Measurements from ENCODE around the gene NFYA. TPM values are rescaled to one million over a fixed set of nuclear protein-coding genes. Genes with fewer than 3 reads are reported as not detected.

NFYA gene
- total and polyA plus RNA-seq, 7 donors = 7.4 to 12.8 (median 10.2) TPM

DNA sequence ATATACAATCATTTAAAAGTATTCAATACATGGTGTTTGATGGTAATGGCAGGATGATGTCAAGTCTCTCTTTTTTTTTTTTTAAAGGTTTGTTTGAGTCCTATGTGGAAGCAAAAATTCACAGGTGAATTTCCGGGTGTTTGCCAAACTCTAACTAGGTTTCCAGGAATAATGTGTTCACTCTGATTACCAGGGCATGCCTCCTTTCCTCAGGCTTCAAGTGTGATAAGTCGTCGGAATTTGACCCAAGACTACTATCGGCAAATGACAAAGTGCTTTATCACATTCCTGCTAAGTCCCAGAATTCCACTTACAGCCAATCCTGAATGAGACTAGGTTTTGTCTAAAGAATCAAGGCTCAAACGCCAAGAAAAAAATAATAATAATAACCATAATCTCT, 7.9 kb upstream of the NFYA start:
- WGBS, 2 donors = 22 to 80% methylated on average over 5 of the region's 5 CpGs
- H3K36me3 ChIP-seq = peaks cover 7 to 62% (median 9%) of the 10 kb centered on the region in 4 donors
- intact Hi-C loops (cut with DNase I) = loop anchor here (5.0 to 10.0 kb wide), 3 partner anchors 58 to 1080 kb away; no protein-coding TSS in a partner anchor
- TF ChIP-seq POLR2AphosphoS5 (IDR thresholded peaks at IDR 0.05) (no peak), EP300 (IDR thresholded peaks at IDR 0.05) (no peak), POLR2A (IDR thresholded peaks at IDR 0.05) (no peak)
- TF ChIP-seq, protein P1, sequence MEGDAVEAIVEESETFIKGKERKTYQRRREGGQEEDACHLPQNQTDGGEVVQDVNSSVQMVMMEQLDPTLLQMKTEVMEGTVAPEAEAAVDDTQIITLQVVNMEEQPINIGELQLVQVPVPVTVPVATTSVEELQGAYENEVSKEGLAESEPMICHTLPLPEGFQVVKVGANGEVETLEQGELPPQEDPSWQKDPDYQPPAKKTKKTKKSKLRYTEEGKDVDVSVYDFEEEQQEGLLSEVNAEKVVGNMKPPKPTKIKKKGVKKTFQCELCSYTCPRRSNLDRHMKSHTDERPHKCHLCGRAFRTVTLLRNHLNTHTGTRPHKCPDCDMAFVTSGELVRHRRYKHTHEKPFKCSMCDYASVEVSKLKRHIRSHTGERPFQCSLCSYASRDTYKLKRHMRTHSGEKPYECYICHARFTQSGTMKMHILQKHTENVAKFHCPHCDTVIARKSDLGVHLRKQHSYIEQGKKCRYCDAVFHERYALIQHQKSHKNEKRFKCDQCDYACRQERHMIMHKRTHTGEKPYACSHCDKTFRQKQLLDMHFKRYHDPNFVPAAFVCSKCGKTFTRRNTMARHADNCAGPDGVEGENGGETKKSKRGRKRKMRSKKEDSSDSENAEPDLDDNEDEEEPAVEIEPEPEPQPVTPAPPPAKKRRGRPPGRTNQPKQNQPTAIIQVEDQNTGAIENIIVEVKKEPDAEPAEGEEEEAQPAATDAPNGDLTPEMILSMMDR (IDR thresholded peaks at IDR 0.05) = no peak
- DNase-seq = no peak
- H3K27me3 ChIP-seq = no peaks in the 10 kb centered on the region
- H3K9me3 ChIP-seq = no peaks in the 10 kb centered on the region
- peaks cover 0 to 9% (median 4%) of the 10 kb centered on the region in 4 donors for H3K4me1 ChIP-seq
- H3K4me3 ChIP-seq = no peak overlapping the region
- H3K27ac ChIP-seq = no peak overlapping the region

DNA sequence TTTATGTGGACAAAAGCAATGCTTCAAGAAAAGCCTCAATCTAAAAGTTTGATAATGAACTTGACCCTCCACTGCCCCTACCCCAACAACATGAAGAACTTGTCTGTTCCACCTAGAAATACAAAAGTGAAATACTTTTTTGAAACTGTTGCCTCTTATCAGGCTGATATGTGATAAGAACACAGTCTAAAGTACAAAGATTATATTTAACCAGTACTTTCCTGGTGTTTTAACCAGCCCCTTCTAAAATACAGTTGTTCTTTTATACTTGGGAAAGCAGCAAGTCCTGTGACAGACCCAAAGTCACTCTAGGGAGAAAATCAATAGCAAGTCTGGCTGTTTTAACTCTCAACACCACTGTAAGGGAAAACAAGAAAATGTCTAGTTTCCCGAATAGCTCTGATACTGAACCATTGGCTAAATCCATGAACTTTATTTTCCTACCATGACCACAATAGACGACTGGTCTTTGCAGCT, 7.2 kb upstream of the NFYA start:
- intact Hi-C loops (cut with DNase I) = loop anchor here (2.0 to 10.0 kb wide), 4 partner anchors 37 to 1081 kb away; no protein-coding TSS in a partner anchor
- TF ChIP-seq POLR2A (IDR thresholded peaks at IDR 0.05) = no peak
- TF ChIP-seq, protein P1 (IDR thresholded peaks at IDR 0.05) = no peak
- TF ChIP-seq POLR2AphosphoS5 (IDR thresholded peaks at IDR 0.05) = no peak
- no peak for TF ChIP-seq EP300 (IDR thresholded peaks at IDR 0.05)
- Histone ChIP-seq H3K9me3 (no peaks in the 10 kb centered on the region), H3K36me3 (peaks cover 7 to 62% (median 9%) of the 10 kb centered on the region in 4 donors), H3K27ac (no peak overlapping the region), H3K27me3 (no peaks in the 10 kb centered on the region), H3K4me1 (peaks cover 0 to 8% (median 3%) of the 10 kb centered on the region in 4 donors), H3K4me3 (no peak overlapping the region)
- WGBS, 2 donors = 21 to 78% methylated on average over 2 of the region's 2 CpGs
- no peak for DNase-seq

GRCh38 chr6:41066867-41067304, 5.9 kb upstream of the NFYA start:
- H3K27ac ChIP-seq = no peak overlapping the region
- no peak overlapping the region for H3K4me3 ChIP-seq
- no peaks in the 10 kb centered on the region for H3K9me3 ChIP-seq
- intact Hi-C loops (cut with DNase I) = loop anchor here (2.0 to 10.0 kb wide), 4 partner anchors 38 to 1082 kb away; no protein-coding TSS in a partner anchor
- WGBS, 2 donors = 28 to 32% methylated on average over 3 of the region's 3 CpGs
- no peak for TF ChIP-seq POLR2AphosphoS5 (IDR thresholded peaks at IDR 0.05)
- TF ChIP-seq, protein P1 (IDR thresholded peaks at IDR 0.05) = peak; percentile 65 to 81 (median 72)
- no peaks in the 10 kb centered on the region for H3K27me3 ChIP-seq
- peaks cover 6 to 54% (median 8%) of the 10 kb centered on the region in 4 donors for H3K36me3 ChIP-seq
- DNase-seq = peak; percentile 83
- H3K4me1 ChIP-seq = peaks cover 0 to 15% (median 10%) of the 10 kb centered on the region in 4 donors

DNA sequence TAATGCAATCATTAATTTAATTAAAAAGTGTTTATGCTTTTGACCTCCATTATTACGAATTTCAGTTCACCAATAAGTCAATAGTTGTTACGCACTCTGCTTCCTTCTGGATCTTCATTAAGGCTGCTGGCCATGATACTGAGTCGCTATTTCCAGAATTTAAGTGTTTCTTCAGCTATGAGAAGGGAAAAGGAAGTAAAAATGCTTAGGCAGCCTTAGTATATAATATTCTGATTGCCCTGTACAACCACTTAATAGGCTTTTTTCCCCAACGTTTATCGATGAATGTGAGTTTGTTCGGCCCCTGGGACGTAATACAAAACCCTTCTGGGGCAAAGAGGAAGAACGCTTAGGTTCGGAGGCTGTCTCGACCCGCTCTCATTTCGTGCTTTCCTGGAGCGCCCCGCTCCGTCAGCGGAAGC, 1.3 kb upstream of the NFYA start:
- intact Hi-C loops (cut with DNase I) = loop anchor here (10.0 kb wide), 2 partner anchors 713 to 1957 kb away; partner anchors contain the start of genes PRICKLE4, SAYSD1 and TOMM6
- no peaks in the 10 kb centered on the region for H3K9me3 ChIP-seq
- H3K27ac ChIP-seq = peak overlapping the region; percentile 96 to 100 (median 99)
- peaks cover 0 to 32% (median 27%) of the 10 kb centered on the region in 4 donors for H3K4me1 ChIP-seq
- 0 to 1% methylated on average over 16 of the region's 16 CpGs for WGBS, 2 donors
- H3K4me3 ChIP-seq = peak overlapping the region; percentile 78 to 96 (median 90)
- DNase-seq = no peak
- peaks cover 0 to 23% (median 3%) of the 10 kb centered on the region in 4 donors for H3K36me3 ChIP-seq
- TF ChIP-seq, protein P1 (IDR thresholded peaks at IDR 0.05) = no peak
- TF ChIP-seq POLR2AphosphoS5 (IDR thresholded peaks at IDR 0.05) (peak in 1 of 4 donors; percentile 86), POLR2A (IDR thresholded peaks at IDR 0.05) (no peak)
- H3K27me3 ChIP-seq = no peaks in the 10 kb centered on the region
